Kidney (tissue), 14 donors: Measurements from ENCODE around the gene UGT1A9. TPM values are rescaled to one million over a fixed set of nuclear protein-coding genes. Genes with fewer than 3 reads are reported as not detected.

ENCODE experiments used
- DNase-seq, 5 donors: peaks; one replicate each; pipeline ENCODE4 v3.0.0-alpha.2; 2013 to 2020
- FAIRE-seq: peaks from 2 replicates; lab custom pipeline; 2012; peaks lifted over from hg19 to GRCh38; lab: Jason Lieb, UNC
- H3K27ac ChIP-seq, 2 donors: one replicate each; pipeline ENCODE4 v1.7.0; 2013; ENCODE audit warnings: low read depth in 2 of 2, low read length in 2 of 2, inconsistent platforms in 1 of 2
- H3K27me3 ChIP-seq: one replicate; pipeline ENCODE4 v1.7.1; 2013; ENCODE audit warnings: low read length, inconsistent platforms; ENCODE audit not compliant: control insufficient read depth, insufficient read depth
- H3K36me3 ChIP-seq, 3 donors: one replicate each; pipeline versions ENCODE4 v1.7.0 to v1.7.1; 2013; ENCODE audit warnings: low read length in 3 of 3, control low read depth in 1 of 3, inconsistent platforms in 1 of 3; ENCODE audit not compliant: insufficient read depth in 3 of 3, control insufficient read depth in 2 of 3
- H3K4me1 ChIP-seq, 3 donors: one replicate each; pipeline versions ENCODE4 v1.7.0 to v1.7.1; 2013; ENCODE audit warnings: low read length in 3 of 3, inconsistent platforms in 1 of 3, low read depth in 1 of 3; ENCODE audit not compliant: control insufficient read depth in 2 of 3, insufficient read depth in 2 of 3
- H3K4me3 ChIP-seq, 3 donors: one replicate each; pipeline versions ENCODE4 v1.7.0 to v1.8.1; 2013; ENCODE audit warnings: low read length in 3 of 3, control low read depth in 1 of 3, inconsistent platforms in 1 of 3
- H3K9ac ChIP-seq, 3 donors: one replicate each; pipeline versions ENCODE4 v1.7.0 to v1.7.1; 2013; ENCODE audit warnings: low read length in 3 of 3, control low read depth in 1 of 3, inconsistent platforms in 1 of 3
- H3K9me3 ChIP-seq, 3 donors: one replicate each; pipeline versions ENCODE4 v1.7.0 to v1.7.1; 2013; ENCODE audit warnings: low read length in 3 of 3, control low read depth in 1 of 3, inconsistent platforms in 1 of 3; ENCODE audit not compliant: control insufficient read depth in 2 of 3, insufficient read depth in 1 of 3
- CTCF ChIP-seq: IDR thresholded peaks from 3 replicates; pipeline ENCODE4 v1.5.1; 2012; ENCODE audit warnings: mild to moderate bottlenecking, moderate library complexity, borderline replicate concordance; ENCODE audit not compliant: insufficient read depth; ENCODE audit errors: extremely low read depth
- intact Hi-C: fragments of 100-400 bp; cut with DNase I; formaldehyde crosslinking; loops from one replicate; pipeline ENCODE4 v1.11.1; 2022
- polyA plus RNA-seq: library from polyadenylated mRNA; stranded (reverse); fragments of 350-450 nt; fragmentation: Illumina TruSeq; extraction: RNeasy Lipid Tissue Mini Kit (QIAGEN cat#74804); gene quantifications from one replicate; pipeline ENCODE4 v1.2.3, GENCODE V29; 2014; ENCODE audit warnings: low read depth, low replicate concordance; ENCODE audit not compliant: insufficient read depth
- total RNA-seq: library from RNA; stranded (reverse); fragmentation: NEBNext Ultra II Directional; extraction: Animal tissue kit (Norgen Biotek cat#: 25700); gene quantifications from one replicate; pipeline ENCODE4 v1.2.1, GENCODE V29; 2021
- donor health status: control.
- donor health status: control.
- donor health status: control.
- donor health status: control.
- donor health status: control.
- donor health status: DM: yes; HTN: yes; CAD: no.
- donor health status: Normal renal cell carcinoma (clear cell type).

Gene UGT1A9
- total and polyA plus RNA-seq, 2 donors from 2014 or later = 1.4 to 414 TPM

GRCh38 chr2:233674314-233674713, 2.6 kb downstream of the UGT1A9 start:
- no peak for FAIRE-seq
- TF ChIP-seq CTCF = no peak
- Histone ChIP-seq H3K4me1 (peaks cover 0 to 7% (median 2%) of the 10 kb centered on the region in 3 donors), H3K27ac (peak overlapping the region in 1 of 2 donors; percentile 72), H3K27me3 (no peaks in the 10 kb centered on the region), H3K9me3 (no peaks in the 10 kb centered on the region), H3K36me3 (no peaks in the 10 kb centered on the region), H3K9ac (peak overlapping the region in 2 of 3 donors; percentile 10 to 70), H3K4me3 (peak overlapping the region in 2 of 3 donors; percentile 61 to 83)
- intact Hi-C loops = no loop called here
- no peak for DNase-seq

DNA sequence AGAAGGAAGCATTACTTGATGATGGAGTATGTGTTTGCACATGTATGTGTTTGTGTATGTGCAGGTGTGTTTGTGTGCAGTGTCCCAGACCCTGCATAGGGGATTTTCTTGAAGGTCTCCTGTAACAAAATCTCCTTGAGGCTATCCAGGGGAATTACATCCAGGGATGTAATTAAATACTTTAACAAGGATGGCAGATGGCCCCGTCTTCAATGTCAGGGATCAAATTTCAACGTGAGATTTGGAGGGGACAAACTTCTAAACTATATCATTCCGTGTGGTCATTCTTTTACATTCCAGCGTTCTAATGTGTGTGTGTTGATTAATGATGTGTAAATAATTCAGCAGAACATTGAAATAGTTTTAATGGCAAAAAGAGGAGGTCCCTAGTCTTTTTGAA, 3.3 kb downstream of the UGT1A9 start:
- no peaks in the 10 kb centered on the region for H3K36me3 ChIP-seq
- TF ChIP-seq CTCF = no peak
- H3K9me3 ChIP-seq = no peaks in the 10 kb centered on the region
- intact Hi-C loops = no loop called here
- H3K9ac ChIP-seq = peak overlapping the region in 2 of 3 donors; percentile 22 to 62
- H3K4me3 ChIP-seq = peak overlapping the region in 2 of 3 donors; percentile 61 to 83
- no peaks in the 10 kb centered on the region for H3K27me3 ChIP-seq
- H3K27ac ChIP-seq = peak overlapping the region in 1 of 2 donors; percentile 16
- peaks cover 0 to 7% (median 2%) of the 10 kb centered on the region in 3 donors for H3K4me1 ChIP-seq
- DNase-seq = peak in 2 of 5 donors; percentile 27 to 42
- no peak for FAIRE-seq

DNA sequence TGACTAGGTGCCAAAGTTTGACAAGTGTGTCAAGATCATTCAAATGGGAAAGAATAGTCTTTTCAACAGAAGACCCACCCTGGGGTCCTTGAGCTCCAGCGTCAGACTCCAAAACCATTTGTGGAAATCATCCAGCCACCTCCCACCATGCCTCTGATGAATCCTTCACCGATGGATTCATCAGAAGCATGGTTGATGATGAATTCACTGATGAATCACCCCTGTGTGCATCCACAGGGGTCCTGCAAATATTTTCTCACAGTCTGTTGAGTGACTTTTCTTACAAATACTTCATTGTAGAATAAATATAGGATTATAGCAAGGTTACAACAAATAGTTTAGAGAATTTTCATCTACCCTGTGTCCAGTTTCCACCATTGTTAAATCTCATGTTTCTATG, 4.3 kb downstream of the UGT1A9 start:
- no peak for FAIRE-seq
- no peak overlapping the region for H3K27ac ChIP-seq
- no peaks in the 10 kb centered on the region for H3K9me3 ChIP-seq
- no peak for DNase-seq
- H3K4me3 ChIP-seq = peak overlapping the region in 2 of 3 donors; percentile 52 to 83
- H3K36me3 ChIP-seq = no peaks in the 10 kb centered on the region
- no peak overlapping the region for H3K9ac ChIP-seq
- no peaks in the 10 kb centered on the region for H3K27me3 ChIP-seq
- no peak for TF ChIP-seq CTCF
- no peaks in the 10 kb centered on the region for H3K4me1 ChIP-seq
- intact Hi-C loops = no loop called here

DNA sequence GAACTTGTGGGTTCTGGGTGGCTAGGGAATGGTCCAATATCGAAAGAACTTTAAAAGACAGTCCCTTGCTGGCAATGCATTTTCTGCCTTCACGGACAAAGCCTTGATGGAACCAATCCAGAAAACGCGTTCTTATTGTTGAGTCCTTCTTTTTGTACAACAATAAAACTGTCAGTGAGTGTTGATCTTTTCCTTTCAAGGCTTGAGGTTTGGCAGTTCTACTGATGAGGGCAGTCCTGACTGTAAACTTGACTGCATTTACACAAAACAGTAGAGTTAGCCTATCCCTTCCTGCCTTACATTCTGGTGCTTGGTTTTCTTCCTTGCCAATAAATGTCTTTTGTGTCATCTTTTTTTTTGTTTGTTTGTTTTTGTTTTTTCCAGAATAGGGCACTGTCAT, 7.5 kb downstream of the UGT1A9 start:
- H3K27me3 ChIP-seq = no peaks in the 10 kb centered on the region
- no peaks in the 10 kb centered on the region for H3K36me3 ChIP-seq
- H3K4me1 ChIP-seq = no peaks in the 10 kb centered on the region
- intact Hi-C loops = no loop called here
- no peak overlapping the region for H3K27ac ChIP-seq
- FAIRE-seq = no peak
- H3K9me3 ChIP-seq = no peaks in the 10 kb centered on the region
- peak overlapping the region in 1 of 3 donors; percentile 36 for H3K4me3 ChIP-seq
- TF ChIP-seq CTCF = no peak
- no peak overlapping the region for H3K9ac ChIP-seq
- no peak for DNase-seq
